ENCODE data around the gene TEX22.

The TEX22 gene

DNA sequence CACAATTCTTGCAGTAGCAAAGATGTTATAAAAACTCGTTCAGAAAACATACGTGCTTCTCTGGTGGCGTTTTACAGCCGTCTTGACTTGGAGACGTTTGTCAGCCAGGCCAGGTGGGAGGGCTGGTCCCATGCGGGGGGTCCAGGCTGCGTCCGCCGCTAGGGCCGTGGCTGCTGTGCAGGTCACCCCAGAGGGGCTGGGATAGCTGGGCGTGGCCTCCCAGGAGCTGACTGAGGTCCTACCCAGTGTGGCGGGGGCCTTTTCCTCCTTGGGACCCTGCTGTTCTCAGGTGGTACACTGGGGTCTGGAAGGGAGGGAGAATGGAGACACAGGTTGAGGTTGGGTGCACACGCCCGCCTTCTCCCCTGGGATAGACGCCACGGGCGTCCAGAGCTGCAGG lies 46.5 kb downstream of the TEX22 start:
- no peak for DNase-seq

DNA sequence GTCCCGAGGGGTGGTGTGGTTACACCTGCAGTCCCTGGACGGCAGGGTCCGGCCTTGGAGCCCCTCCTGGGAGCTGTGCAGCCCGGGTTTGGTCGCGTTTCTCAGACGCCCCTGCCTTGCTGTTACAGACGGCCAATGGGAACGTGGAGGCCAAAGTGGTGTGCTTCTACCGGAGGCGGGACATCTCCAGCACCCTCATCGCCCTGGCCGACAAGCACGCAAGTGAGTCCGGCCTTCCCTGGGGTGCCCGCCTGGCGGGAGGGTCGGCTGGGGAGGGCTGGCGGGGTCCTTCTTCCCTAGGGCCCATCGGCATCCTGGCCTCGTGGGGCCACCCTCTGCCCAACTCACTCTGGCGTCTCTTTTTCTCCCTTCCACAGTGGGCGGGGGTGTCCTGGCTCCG lies 47.0 kb downstream of the TEX22 start:
- DNase-seq: no peak

DNA sequence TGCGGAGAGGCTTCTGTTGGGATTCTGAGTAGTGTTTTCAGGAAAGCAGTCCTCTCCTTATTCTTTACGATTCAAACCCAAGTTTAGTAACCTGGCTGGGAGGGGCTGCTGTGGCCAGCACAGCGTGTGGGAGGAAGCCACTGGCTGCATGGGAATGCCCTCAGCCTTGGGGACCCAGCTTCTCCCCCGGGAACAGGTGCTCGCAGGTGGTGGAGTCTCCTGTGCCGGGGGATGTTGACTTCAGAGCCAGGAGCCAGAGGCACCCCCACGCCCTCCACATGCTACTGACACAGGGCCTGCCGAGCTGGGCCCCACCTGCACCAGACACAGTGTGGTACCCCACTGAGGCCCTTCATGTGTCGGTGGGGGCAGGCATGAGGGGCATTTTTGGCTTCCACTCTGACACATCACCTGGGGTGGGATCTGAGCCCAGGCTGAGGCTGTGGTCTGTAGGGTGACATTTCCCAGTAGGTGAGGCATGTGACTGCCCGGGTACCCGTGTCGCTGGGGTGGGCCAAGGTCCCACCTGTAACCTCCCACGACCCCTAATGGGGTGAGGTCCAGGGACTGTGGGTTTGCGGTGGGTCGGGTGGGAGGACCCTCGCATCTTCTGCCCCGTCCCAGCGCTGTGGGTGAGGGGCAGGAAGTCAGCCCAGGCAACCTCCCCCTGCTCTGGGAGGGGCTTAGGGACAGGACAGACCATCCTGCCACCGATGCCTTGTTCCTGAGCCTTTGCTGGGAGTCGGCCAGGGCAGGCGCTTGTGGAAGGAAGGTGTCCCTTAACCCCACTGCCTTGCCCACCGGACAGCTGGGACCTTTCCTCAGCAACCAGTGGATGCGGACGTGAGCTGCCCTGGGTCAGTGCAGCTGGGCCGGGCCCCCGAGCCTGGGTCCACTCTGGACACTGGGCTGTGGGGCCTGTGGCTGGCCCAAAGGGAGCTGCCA lies 47.8 kb downstream of the TEX22 start:
- DNase-seq: no peak

DNA sequence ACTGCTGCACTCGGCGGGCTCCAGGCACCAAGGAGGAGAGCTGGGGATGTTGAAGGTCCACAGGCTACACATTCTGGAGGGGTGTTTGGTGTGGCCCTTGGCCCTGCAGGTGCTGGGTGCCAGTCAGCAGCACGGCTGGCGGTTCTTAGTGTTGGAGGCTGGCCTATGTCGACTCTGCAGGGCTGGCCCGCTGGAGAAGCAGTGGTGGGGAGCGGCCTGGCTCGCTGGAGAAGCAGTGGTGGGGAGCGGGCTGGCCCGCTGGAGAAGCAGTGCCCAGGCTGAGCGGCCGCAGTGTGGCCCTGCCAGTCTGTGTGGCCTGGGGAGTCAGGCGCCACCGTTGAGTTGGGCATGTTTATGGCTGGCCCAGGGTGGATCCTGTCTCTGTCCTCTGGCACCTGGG lies 48.6 kb downstream of the TEX22 start:
- no peak for DNase-seq

DNA sequence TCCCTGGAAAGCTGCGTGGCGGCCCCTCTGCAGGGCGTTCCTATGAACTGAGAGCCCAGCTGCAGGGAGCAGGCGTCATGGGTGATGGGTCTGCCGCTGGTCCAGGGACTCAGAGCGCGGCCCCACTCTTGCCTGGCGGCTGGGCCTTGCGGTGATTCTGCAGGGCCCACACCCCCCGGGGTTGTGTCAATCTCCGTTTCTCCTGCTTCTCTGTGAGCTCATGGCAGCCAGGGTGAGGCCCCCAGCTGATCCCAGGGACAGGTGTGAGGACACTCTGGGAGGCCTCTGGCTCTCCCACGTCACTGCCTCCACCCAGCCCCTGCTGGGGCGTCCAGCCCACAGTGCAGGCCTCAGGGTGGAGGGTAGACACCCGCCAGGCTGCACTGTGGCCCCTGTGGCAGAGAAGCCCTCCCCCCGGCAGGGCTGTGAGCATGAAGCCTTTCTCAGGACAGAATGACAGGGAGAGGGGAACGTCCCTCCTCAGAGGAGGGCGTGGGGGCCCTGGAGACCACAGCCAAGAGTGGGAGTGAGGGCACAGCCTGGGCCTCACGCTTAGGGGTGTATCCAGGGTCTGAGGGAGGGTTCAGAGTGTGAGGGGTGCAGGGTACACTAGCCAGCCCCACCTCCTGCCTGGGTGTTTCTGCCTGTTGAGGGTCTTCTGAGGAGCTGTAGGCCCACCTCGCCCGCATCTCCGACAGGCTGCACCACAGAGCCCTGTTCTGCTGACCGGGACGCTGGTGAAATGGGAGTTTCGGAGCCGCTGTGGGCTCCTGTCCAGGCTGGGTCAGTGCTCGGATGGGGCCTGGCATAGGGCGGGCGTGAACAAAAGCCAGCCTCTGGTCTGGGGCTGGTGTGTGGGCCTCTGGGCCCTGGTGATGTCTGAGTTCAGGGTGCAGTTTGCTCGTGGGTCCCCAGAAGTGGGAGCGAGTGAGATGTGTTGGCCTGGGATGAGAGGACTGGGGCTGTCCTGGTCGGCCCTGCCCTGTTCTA lies 49.6 kb downstream of the TEX22 start:
- DNase-seq: no peak

DNA sequence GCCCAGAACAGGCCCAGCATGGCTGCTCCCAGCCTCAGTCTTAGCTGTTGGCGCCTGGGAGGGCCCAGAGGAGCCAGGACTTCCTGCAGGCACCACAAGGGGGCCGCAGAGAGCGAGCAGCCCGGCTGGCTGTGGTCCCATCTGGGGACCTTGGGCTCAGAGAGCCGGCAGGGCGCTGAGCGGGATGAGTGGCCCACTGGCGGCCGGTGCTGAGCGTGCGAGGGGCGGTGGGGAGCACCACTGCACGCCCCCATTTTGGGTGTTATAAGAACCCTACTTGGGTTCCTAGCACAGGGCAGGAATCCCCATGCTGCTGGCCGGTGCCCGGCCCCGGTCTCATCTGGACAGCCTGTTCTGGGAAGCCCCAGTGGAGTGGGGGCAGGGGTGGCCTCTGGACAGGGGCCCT lies 50.4 kb downstream of the TEX22 start:
- peak; percentile 82 for DNase-seq

DNA sequence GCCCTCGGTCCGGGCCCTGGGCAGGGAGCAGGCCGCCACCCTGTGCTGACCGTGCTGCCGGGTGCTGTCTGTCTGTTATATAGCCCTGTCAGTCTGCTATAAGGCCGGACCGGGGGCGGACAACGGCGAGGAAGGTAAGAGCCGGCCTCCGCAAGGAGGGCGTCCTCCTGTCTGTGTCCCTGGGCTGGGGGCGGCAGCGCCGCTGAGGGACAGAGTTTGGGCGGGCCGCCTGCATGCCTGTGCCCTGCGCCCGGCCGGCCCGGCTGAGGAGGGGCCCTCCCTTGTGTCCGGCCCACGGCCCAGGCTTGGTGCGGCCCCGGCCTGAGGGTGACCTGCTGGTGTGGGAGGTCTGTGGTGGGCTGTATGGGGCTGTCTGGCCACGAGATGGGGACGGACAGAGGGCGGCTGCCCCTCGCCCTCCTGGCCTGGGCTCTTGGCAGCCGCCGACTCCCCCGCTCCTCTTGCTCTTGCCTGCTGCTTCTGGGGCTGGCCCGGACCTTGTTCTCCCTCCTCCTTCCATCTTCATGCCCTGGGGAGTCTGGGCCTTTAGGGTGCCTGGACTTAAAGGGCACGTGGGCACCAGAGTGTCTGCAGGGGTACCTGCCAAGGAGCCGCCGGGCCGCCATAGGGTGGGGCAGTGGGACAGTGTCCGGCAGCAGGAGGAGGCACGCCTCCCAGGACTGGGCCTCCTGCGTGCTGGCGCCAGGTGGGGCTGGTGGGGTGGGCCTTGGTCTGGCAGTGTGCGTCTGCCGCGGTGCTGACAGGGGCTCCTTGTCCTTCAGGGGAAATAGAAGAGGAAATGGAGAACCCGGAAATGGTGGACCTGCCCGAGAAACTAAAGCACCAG lies 51.2 kb downstream of the TEX22 start:
- DNase-seq: no peak

DNA sequence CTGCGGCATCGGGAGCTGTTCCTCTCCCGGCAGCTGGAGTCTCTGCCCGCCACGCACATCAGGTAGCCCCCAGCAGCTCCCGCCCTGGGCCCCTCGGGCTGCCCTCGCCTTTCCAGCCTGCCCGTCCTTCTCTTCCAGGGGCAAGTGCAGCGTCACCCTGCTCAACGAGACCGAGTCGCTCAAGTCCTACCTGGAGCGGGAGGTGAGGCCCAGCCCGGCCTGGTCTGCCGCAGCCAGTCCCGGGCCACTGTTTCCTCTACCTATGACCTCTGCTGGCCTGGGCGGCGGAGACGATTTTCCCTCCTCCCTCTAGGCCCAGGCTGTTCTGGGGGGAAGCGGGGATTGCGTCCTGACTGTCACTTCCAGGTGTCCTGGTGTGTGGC lies 51.8 kb downstream of the TEX22 start:
- DNase-seq: no peak

DNA sequence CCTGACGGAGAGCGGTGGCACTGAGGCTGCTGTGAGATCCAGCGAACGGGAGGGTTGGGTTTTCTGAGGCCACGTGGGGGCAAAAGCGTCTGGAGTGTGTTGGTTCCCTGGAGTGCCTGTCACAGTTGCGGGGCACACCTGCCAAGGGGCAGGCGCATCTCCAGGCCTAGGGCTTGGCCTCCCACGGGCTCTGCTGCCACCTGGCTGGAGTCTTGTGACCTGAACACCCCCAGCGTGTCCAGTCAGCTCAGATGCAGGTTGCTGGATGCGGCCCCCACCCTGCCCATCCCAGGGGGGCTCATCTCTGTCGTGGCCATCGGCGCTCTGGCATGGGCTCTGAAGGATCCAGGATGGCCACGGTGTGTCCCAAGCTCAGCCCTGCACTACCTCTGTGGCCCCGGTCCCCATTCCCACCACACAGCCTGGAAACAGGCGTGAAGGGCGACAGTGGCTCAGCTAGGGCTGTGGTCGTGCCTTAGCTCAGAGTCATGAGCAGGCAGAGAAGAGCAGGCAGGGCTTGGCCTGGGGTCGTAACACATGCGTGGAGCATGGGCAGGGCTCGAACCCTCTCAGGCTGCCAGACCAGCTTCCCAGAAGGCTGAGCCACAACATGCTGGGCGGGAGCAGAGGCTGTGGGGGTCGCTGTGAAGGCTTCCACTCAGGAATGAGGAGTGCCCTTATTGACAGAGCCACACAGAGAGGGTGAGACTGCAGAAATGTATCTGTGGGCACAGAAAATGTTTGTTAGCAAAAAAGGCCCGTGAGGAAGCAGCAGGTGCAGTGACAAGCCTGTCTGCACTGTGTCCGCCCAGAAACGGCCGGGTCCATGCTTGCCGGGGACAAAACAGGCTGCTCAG lies 52.8 kb downstream of the TEX22 start:
- DNase-seq: no peak

DNA sequence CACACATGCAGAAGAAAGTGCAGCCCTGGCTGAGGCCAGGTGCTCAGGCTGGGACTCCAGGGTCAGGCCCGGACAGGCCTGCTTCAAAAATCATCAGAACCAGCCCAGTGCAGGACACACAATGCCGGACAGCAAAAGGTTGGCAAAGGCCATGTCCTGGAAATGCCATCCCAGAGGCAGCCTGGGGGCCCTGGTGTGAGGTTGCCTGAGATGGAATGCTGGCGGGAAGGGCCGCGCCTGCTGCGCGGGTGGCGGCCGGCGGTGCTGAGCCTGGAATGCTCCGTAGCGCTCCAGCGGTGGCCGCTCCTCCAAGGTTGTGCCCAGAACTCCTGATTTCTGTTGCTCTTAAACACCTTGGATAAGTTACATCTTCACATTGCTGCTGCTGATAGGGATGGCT lies 54.6 kb downstream of the TEX22 start:
- no peak for DNase-seq

DNA sequence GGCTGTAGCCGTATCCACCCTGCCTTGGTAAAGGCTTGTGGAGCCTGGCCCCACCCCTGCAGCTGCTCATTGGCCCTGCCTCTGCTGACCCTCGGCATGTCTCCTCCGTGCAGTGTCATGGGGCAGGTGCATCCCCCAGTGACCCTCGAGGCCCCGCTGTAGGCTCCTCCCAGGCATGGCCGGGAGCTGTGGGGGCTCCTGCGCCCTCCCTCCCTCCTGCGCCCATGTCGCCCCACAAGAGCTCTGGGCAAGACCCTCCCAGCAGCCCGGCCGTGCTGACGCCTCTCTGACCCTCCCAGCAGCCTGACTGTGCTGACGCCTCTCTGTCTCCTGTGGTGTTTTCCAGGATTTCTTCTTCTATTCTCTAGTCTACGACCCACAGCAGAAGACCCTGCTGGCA lies 55.5 kb downstream of the TEX22 start:
- no peak for DNase-seq

DNA sequence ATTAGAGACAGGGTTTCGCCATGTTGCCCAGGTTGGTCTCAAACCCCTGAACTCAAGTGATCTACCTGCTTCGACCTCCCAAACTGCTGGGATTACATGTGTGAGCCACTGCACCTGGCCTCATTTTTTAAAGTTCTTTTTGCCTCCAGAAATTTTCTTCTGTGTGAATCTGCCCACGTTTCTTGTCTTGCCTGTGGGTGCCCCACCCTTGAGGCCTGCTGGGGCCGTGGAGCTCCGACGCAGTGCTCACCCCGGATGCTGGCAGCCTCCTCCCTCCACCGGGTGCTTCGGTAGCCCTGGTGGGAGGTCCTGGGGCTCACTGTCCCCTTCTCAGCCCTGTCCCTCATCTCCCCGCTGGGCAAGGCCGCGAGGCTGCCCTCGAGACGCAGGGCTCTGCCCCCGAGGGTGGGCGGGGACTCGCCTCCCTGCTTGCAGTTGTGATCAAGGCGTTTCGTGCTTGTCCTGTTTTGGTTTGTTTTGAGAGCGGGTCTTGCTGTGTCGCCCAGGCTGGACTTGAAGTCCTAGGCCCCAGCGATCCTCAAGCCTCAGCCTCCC lies 56.8 kb downstream of the TEX22 start:
- no peak for DNase-seq

DNA sequence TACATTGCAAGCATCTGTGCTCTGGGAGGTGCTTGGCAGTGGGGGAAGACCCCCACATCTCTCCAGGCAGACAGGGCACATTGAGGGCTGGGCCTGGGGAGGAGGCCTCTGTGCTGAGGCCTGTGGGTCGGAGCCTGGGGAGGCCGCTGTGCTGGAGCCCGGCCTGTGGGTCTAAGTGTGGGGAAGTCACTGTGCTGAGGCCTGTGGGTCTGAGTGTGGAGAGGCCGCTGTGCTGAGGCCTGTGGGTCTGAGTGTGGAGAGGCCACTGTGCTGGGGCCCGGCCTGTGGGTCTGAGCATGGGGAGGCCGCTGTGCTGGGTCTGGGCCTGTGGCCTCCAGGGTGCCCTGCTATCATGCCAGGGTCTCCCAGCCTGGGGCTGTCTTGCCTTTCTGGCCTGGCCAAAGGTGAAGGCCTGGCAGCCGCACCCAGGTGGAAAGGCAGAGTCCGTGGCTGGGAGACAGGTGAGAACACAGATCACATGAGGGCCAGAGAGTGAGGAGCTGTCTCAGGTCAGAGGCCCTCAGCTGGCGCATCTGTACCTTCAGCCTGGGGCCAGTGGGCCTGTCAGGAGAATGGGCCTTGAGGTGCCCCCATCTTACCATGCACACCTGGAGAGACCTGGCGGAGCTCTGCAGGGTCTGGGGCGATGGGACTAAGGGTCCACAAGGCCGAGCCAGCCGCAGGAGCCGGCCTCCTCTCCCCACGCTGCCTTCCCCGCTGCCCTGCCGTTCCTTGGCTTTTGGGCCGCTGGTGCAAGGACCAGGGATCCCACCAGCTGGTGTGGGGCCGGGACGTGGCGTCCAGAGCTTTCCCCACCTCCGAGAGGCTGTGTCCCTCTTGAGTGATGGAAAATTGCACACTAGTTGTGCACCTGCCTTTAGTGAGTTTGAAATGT lies 57.7 kb downstream of the TEX22 start:
- DNase-seq: no peak

DNA sequence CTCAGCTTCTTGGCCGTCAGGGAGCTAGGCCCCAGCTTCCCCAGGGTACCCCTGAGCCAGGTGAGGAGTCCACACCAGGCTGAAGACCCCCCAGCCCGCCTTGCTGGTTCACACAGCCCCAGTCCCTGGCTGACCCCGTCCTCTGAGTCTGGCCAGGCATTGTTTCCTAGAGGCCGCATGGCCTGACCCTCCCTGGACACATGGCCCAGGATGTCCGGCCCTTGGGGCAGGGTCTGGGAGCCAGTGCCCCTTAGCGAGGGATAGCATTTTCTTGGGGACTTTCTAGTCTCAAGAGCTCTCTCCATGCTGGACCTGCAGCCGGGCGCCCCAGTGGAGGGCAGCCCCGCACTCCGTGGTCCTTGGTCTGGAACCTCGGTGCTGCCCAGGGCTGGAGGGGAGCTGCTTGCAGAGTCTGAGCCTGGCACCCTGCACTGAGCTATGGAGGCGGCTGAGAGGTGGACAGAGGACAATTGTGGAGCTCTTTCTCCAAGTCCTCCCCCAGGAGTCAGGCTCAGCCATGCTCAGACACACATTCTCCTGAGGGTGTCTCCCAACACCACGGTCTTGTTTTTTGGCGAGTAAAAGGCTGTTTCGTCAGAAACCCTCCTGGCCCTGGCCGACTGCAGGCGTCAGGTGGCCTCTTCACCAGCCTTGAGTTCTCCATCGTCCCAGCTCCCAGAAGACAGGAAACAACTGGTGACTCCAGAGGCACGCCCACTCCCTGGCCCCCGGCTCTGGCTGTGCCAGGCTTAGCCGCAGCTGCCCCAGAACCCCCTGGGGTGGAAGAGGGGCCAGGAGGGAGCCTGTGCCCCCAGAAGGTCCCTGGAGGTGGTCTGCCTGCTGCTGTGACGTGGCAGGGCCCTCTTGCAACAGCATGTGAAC lies 58.6 kb downstream of the TEX22 start:
- no peak for DNase-seq

DNA sequence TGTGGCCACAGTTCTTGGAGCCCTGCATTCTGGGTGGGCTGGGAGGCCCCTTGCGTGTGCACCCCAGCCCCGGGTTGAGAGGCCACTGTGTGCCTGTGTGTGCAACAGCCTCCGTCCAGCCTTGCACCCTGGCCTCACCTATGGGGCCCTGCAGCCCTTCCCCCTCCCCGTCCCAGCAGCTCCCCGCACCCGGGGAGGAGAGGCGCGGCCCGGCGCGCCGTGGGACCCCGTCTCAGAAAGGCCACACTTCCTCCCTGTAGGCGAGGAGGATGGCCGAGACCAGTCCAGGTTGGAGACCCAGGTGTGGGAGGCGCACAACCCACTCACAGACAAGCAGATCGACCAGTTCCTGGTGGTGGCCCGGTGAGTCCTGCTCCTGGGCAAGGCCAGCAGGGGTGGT lies 59.7 kb downstream of the TEX22 start:
- no peak for DNase-seq

DNA sequence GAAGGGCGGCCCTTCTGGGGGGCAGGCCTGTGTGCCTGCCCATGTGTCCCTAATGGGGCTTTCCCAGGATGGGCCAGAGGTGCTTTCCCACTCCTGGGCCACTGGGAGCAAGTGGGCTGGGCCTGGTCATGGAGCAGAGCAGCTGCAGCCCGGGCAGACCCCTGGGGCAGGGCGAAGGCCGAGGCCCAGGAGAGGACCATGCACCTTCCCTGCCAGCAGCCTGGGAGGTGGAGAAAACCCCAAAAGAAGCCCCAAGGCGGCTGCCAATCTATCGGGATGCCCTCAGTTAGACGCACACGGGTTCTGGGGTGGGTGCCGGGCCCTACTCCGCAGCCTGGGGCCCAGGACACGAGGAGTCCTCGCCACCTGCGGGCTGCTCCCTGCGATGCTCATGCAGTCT lies 60.2 kb downstream of the TEX22 start:
- DNase-seq: no peak

DNA sequence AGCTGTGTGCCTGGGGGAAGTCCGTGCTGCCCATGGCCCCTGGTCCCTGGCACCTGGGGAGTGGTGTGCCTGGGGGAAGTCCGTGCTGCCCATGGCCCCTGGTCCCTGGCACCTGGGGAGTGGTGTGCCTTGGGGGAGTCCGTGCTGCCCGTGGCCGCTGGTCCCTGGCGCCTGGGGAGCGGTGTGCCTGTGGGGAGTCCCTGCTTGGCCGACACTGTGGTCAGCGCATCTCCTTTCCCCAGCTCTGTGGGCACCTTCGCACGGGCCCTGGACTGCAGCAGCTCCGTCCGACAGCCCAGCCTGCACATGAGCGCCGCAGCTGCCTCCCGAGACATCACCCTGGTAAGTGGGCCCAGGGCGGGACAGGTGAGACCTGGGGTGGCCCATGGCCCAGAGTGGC lies 61.8 kb downstream of the TEX22 start:
- DNase-seq: no peak

DNA sequence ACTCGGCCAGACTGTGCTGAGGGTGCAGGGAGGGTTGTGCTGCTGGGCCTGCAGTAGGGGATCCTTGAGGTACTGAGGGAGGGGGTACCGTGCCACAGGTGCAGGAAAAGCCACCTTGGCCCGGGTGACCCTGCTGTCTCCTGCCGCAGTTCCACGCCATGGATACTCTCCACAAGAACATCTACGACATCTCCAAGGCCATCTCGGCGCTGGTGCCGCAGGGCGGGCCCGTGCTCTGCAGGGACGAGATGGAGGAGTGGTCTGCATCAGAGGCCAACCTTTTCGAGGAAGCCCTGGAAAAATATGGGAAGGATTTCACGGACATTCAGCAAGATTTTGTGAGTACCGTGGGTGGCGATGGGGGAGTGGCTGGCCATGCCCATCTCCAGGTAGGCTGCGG lies 62.3 kb downstream of the TEX22 start:
- no peak for DNase-seq

DNA sequence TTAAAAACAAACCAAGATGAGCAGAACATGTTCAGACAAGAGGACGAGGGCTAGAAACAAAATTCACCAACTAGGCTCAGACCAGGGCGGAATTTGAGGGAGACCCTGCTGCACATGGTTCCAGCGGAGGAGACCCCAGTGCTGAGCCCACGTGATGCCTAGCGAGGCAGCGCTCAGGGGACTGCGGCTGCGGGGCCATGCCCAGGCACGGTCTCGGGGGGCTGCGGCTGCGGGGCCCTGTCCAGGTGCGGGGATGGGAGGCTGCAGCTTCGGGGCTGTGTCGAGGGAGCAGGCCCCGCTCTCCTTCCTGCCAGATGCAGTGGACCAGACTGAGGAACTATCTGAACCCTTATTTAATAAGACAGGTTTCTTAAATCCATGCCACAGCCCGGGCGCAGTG lies 63.6 kb downstream of the TEX22 start:
- DNase-seq: no peak
